Activated CD4-positive, alpha-beta T cell treated with anti-CD3 and anti-CD28 coated beads, Interleukin-2, Interleukin-6, amounts not matched to agents 100 ng/mL and 50 ng/mL, durations not matched to agents 16 hours and 8 hours (primary cell): Measurements from ENCODE around the gene SH3BGR.

Source experiments
- DNase-seq: peaks from one replicate; pipeline ENCODE4 v3.0.0-alpha.2; 2020

Gene SH3BGR

DNA sequence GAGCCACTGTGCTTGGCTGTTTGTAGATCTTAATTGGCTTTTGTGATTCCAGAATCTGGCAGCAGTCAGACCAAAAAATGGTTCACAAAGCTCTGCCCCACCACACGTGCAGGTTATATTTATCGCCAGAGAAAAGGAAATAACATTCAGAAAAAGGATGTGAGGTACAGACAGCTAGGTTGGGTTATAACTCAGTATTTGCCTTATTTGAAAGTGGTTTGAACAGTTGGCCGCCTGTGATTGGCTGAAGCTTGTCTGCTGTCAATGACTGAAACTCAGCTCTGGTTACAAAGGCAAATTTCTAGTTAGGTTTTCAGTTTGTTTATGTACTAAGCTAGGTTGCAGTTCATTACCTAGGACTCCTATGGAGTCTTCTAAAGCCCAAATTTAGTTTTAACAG is 9.6 kb downstream of the SH3BGR start:
- DNase-seq: peak; percentile 30

- DNase-seq: no peak
These were observed 11.5 kb downstream of the SH3BGR start for GRCh38 chr21:39463308-39463707.

DNA sequence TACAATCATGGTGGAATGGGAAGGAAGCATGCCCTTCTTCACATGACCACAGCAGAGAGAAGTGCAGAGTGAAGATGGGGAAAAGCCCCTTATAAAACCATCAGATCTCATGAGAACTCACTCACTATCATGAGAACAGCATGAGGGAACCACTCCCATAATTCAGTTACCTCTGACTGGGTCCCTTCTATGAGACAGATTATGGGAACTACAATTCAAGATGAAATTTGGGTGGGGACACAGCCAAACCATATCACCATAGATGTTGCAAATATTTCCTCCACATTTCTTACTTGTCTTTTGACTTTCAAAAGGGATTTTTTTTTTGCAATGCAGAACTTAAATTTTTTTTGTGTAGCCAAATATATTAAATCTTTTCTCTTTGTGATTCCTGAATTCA is 14.8 kb downstream of the SH3BGR start:
- no peak for DNase-seq

GRCh38 chr21:39467746-39468145 is 16.0 kb downstream of the SH3BGR start:
- DNase-seq: no peak

- no peak for DNase-seq
These were observed 16.8 kb downstream of the SH3BGR start for GRCh38 chr21:39468559-39468958.

DNA sequence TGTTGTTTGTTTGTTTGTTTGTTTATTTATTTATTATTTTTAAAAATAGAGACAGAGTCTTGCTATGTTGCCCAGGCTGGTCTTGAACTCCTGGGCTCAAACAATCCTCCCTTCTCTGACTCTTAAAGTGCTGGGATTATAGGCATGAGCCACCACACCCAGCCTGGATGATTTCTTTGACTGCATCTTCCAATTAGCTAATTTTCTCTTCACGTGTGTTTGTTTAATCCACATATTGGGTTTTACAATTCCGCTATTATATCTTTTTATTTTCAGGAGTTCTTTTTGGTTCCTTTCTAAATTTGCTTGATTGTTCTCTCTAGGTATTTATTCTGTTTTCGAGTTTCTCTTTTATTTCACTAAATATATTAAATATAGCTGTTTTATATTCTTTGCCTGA is 19.8 kb downstream of the SH3BGR start:
- DNase-seq: no peak

DNA sequence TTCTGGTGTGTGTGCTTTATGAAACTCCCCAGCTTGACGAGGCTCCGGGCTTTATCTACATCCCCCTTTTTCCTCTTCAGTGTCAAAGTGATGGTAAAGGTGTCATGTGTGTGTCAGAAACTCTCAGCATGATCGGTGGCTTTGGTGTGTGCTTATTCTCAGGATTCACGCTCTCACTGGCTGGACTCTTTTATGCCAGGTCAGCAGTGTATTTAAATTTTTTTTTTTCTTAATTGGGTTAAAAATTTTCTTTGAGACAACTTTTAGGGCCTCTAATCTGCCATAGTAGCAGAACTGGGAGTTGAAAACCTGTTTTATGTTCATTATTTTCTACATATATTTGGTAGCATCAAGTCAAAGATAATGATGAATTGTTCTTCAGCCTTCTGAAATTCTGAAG is 21.0 kb downstream of the SH3BGR start:
- no peak for DNase-seq

DNA sequence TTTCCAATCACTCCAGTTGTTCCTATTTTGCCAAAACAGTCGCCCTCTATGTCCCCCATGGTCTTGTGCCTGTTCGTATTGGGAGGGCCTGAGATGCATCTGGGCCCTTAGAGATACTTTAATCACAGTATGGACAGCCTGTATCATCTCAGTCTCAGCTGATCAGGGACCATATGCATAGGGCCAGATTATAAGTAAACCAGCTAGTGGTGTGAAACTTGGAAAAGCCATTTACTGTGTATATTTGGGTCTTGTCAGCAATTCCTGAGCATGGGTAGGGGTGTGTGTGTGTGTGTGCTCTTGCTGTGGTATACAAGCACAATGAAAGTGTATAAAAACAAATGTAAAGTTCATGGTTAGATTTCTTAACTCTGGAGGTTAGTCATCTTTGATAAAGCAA is 22.8 kb downstream of the SH3BGR start:
- DNase-seq: no peak

GRCh38 chr21:39479164-39479813 is 27.5 kb downstream of the SH3BGR start:
- no peak for DNase-seq

DNA sequence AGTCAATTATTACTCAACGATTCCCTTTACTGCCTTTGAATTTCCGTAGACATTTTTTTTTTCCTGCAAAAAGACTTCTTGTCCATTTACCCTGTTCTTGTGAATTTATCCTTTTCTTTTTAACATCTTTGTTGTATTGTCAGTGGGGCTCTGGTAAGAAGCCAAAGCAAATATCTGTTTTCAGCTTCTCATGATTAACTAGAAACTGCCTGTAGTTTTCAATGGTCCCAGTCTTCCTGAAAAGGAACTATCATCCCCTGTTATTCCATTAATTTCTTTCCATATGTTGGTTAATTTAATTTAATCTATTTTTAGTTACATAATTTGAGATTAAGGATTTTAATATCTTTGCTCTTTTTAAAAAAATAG is 28.0 kb downstream of the SH3BGR start:
- DNase-seq: no peak

GRCh38 chr21:39480271-39480670 is 28.5 kb downstream of the SH3BGR start:
- DNase-seq: no peak

- DNase-seq: no peak
These were observed 30.1 kb downstream of the SH3BGR start for GRCh38 chr21:39481886-39482285.

DNA sequence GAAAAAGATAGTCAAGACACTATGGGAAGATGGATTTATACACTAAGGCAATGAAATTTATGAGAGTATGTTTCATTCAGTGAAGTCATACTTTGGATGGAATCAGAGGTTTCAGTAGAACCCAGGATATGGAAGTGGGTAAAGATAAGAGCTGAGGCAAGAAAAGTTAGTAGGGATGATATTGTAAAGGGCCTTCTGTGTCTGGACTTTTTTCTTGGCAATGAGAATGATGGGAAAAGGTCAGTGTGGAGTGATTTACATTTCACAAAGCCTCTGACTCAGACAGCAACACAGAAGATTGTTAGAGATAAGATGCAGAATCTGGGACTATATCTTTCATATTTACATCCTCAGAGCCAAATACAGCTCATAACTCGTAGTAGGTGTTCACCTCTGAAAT is 32.1 kb downstream of the SH3BGR start:
- DNase-seq: no peak

DNA sequence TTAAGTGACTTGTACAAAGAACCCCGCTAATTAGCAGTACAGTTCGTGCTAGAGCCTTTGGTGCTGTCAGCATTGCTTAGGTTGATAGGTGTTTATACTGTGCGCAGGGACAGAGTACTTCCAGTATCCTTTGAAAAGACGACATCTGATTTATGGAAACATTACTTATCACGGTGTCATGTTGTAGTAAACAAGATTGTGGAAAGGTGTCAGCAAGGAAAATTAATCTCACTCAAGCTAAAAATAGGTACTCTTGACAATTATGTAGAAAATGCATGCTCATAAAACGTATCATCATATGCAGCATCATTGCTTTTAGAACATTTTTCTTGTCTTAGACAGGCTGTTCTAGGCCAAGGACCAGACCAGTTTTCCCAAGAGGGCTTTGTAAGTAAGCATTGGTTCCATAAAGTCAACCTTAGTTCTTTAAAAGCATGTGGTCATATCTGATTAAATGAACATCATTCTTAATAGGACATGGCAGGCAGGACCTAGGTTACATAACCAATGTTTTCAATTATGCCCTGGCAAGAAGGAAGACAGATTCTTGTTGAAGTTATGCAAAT is 33.0 kb downstream of the SH3BGR start:
- no peak for DNase-seq

DNA sequence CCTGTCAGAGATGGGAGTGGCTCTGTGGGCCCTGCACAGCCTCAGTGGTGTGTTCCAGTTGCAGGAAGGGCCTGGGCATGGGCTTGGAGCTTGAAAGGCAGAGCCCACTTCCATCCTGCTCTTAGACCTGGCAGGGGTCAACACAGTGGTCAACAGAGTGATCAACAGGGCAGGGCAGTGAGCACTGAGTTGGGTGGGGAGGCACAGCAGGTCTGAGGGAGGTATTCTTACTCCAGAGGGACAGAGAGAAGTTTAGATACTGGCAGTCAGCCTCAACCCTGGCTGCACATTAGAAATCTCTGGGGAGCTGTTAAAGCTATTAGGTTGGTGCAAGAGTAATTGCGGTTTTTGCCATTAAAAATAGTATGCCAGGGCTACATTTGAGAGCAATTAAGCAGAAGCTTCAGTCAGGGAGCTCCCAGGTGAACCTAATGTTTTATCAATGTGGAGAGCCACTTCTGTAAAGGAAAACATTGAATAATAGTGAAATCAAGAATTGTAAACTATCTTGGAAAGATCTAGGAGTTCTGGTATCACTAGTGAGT is 37.7 kb downstream of the SH3BGR start:
- DNase-seq: no peak

DNA sequence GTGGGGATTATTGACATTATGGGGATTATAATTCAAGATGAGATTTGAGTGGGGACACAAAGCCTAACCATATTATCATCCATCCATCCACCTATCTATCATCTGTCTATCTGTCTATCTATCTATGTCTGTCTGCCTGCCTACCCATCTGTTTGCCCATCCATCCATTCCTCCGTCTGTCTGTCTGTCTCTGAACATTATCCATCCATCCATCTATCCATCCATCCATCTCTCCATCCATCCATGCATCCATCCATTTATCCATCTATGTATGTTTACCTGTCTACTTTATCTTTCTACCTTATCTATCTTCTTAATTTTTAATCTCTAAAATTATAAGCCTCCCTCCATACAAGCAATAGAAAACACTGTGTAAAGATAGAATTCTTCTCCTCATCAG is 47.4 kb downstream of the SH3BGR start:
- DNase-seq: no peak

DNA sequence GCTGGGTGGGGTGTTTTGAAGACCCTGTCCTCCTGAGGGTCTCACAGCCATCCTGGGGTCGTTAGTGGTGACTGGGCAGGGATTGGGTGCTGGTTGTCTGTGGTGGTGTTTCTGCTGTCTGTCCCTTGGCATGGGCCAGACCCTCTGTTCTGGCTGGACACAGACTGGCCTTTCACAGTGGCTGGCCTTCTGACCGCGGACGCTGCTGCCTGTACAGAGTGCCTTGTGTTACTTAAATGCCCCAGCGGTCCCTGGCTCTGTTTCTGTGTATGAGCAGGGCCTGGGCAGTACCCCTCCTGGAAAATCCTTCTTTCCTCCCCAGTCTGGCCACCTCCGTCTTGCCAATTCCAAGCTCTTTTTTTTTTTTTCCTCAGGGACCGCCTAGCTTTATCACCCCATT is 50.9 kb downstream of the SH3BGR start:
- DNase-seq: no peak

- no peak for DNase-seq
These were observed 51.5 kb downstream of the SH3BGR start for GRCh38 chr21:39503123-39503762.

GRCh38 chr21:39504230-39504629 is 52.5 kb downstream of the SH3BGR start:
- DNase-seq: no peak

GRCh38 chr21:39510240-39510639 is 58.5 kb downstream of the SH3BGR start:
- no peak for DNase-seq

DNA sequence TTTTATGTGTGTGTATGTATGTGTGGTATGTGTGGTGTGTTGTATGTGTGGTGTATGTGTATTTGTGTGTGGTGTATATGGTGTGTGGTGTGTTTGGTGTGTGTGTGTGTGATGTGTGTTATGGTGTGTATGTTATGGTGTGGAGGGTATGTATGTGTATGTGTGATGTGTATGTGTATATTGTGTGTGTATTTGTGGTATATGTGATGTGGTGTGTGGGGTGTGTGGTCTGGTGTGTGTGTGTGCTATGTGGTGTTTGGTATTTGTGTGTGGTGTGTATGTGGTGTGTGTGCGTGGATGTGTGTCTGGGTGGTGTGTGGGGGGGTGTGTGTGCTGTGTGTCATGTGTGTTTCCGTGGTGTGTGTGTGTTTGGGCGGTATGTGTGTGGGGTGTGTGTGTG is 59.3 kb downstream of the SH3BGR start:
- no peak for DNase-seq

- DNase-seq: no peak
These were observed 62.0 kb downstream of the SH3BGR start for GRCh38 chr21:39513735-39514134.

GRCh38 chr21:39515684-39516472 is 64.1 kb downstream of the SH3BGR start:
- no peak for DNase-seq
